Measurements from ENCODE around the gene C14orf132. TPM values are rescaled to one million over a fixed set of nuclear protein-coding genes. Genes with fewer than 3 reads are reported as not detected.

Gene C14orf132
- total and polyA plus RNA-seq, 2 of the 4 experiments (the other 2 are of a cell fraction) = 6.3 to 13.5 TPM

DNA sequence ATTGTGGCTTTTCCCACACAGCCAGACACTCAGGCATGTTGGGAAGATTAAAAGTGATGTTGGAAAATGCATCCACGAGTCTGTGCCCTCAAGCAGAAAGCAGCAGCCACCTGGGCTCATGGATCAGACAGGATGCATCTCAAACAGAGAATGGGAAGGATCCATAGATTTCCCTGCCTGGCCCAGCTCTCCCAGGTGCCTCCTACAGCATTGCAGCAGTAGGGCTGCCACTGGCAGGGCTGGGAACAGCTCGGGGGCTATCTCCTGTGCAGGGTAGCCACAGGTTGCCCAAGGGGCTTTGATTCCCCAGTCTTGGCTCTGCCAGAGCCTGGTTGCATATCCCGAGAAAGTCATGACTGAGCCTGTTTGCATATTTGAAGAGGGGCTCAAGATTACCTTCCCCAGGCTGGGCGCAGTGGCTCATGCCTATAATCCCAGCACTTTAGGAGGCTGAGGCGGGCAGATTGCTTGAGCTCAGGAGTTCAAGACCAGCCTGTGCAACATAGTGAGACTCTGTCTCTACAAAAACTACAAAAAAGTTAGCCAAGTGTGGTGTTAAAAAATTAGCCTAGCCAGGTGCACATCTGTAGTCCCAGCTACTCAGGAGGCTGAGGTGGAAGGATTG is 19.5 kb downstream of the C14orf132 start:
- TF ChIP-seq CEBPB (IDR thresholded peaks at IDR 0.05; ENCODE audit: low read depth, low read length) (no peak), BHLHE40 (IDR thresholded peaks at IDR 0.05; ENCODE audit: low read depth, low read length) (no peak), FOS (IDR thresholded peaks at IDR 0.05; ENCODE audit: low read depth, low read length) (no peak), SMC3 (IDR thresholded peaks at IDR 0.05; ENCODE audit: low read depth, low read length) (no peak), RFX5 (IDR thresholded peaks at IDR 0.05; ENCODE audit: low read depth, low read length) (no peak), MAZ (IDR thresholded peaks at IDR 0.05; ENCODE audit: borderline replicate concordance, low read depth, low read length) (no peak), CHD1 (IDR thresholded peaks at IDR 0.05; ENCODE audit: low read depth, low read length) (no peak), RAD21 (IDR thresholded peaks at IDR 0.05; ENCODE audit: low read length) (no peak), MXI1 (IDR thresholded peaks at IDR 0.05; ENCODE audit: borderline replicate concordance, low read depth, low read length) (no peak), NFE2L2 (IDR thresholded peaks at IDR 0.05; ENCODE audit: low read depth, low read length) (no peak), RCOR1 (IDR thresholded peaks at IDR 0.05; ENCODE audit: insufficient replicate concordance, low read length) (no peak)
- TF ChIP-seq, protein P1, sequence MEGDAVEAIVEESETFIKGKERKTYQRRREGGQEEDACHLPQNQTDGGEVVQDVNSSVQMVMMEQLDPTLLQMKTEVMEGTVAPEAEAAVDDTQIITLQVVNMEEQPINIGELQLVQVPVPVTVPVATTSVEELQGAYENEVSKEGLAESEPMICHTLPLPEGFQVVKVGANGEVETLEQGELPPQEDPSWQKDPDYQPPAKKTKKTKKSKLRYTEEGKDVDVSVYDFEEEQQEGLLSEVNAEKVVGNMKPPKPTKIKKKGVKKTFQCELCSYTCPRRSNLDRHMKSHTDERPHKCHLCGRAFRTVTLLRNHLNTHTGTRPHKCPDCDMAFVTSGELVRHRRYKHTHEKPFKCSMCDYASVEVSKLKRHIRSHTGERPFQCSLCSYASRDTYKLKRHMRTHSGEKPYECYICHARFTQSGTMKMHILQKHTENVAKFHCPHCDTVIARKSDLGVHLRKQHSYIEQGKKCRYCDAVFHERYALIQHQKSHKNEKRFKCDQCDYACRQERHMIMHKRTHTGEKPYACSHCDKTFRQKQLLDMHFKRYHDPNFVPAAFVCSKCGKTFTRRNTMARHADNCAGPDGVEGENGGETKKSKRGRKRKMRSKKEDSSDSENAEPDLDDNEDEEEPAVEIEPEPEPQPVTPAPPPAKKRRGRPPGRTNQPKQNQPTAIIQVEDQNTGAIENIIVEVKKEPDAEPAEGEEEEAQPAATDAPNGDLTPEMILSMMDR (conservative IDR thresholded peaks at IDR 0.05; ENCODE audit: low read depth, low read length) = no peak
- TF ChIP-seq, protein P2, sequence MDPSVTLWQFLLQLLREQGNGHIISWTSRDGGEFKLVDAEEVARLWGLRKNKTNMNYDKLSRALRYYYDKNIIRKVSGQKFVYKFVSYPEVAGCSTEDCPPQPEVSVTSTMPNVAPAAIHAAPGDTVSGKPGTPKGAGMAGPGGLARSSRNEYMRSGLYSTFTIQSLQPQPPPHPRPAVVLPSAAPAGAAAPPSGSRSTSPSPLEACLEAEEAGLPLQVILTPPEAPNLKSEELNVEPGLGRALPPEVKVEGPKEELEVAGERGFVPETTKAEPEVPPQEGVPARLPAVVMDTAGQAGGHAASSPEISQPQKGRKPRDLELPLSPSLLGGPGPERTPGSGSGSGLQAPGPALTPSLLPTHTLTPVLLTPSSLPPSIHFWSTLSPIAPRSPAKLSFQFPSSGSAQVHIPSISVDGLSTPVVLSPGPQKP (IDR thresholded peaks at IDR 0.05; ENCODE audit: borderline replicate concordance, low read depth, low read length) = no peak
- 85% methylated on average over 3 of the region's 5 CpGs; no CpG with 5 or more reads in 1 of the 2 experiments for WGBS, 2 experiments (ENCODE audit: extremely low coverage in 2 of 2, insufficient read length in 1 of 2)
- Histone ChIP-seq H3K14ac (replicated peaks; ENCODE audit: low read depth, low read length) (no peak overlapping the region), H2AK9ac (replicated peaks; ENCODE audit: low read depth, low read length, poor library complexity) (no peak overlapping the region), H3K27ac (ENCODE audit: insufficient read depth, low read length) (no peak overlapping the region), H3K23ac (ENCODE audit: low read depth, low read length) (no peak overlapping the region), H3K27me3 (ENCODE audit: control insufficient read depth, insufficient read depth, low read length) (no peaks in the 10 kb centered on the region), H3K4me3 (ENCODE audit: insufficient read depth, low read depth, low read length) (no peak overlapping the region), H3K9me3 (ENCODE audit: control insufficient read depth, insufficient read depth, low read length) (no peaks in the 10 kb centered on the region), H3K4me1 (ENCODE audit: control insufficient read depth, insufficient read depth, low read length) (peaks cover 5% of the 10 kb centered on the region), H3K18ac (ENCODE audit: low read depth, low read length) (no peak overlapping the region), H3K36me3 (ENCODE audit: control insufficient read depth, insufficient read depth, low read length) (peaks cover 18% of the 10 kb centered on the region; the same call in 1 of the 2 replicates), H2AK5ac (ENCODE audit: low read depth, low read length) (no peak overlapping the region), H2BK20ac (ENCODE audit: low read depth, low read length) (no peak overlapping the region), H3K79me1 (ENCODE audit: low read depth in 1 of 2, low read length in 2 of 2) (peaks cover 28 to 59% of the 10 kb centered on the region in 2 experiments), H3K4ac (ENCODE audit: low read depth, low read length) (no peak overlapping the region), H4K91ac (ENCODE audit: insufficient read depth, low read depth, low read length) (no peak overlapping the region), H3K4me2 (ENCODE audit: low read depth, low read length) (no peak overlapping the region), H4K5ac (ENCODE audit: low read depth, low read length) (no peak overlapping the region), H2BK5ac (ENCODE audit: low read depth, low read length, poor library complexity, severe bottlenecking) (no peak overlapping the region), H3K56ac (ENCODE audit: extremely low read depth, insufficient read depth, low read length) (no peak overlapping the region), H3K9me1 (ENCODE audit: insufficient read depth, low read length) (peaks cover 16% of the 10 kb centered on the region; the same call in 1 of the 2 replicates), H4K8ac (ENCODE audit: low read depth in 2 of 2, low read length in 2 of 2) (no peak overlapping the region), H4K20me1 (ENCODE audit: insufficient read depth, low read length) (peaks cover 49% of the 10 kb centered on the region), H2BK120ac (ENCODE audit: low read depth, low read length) (no peak overlapping the region), H2AFZ (replicated peaks; ENCODE audit: low read length, poor library complexity) (no peak overlapping the region), H3K9ac (ENCODE audit: low read depth, low read length) (no peak overlapping the region), H2BK15ac (ENCODE audit: low read depth, low read length) (no peak overlapping the region)
- DNase-seq (no peak), ATAC-seq (ENCODE audit: low read depth) (no peak)
- dilution Hi-C loops (cut with HindIII; ENCODE audit: low sequenced_read_pairs, unreplicated experiment) (no loop called here), intact Hi-C loops (cut with micrococcal nuclease) (no loop called here), in situ Hi-C loops (cut with MboI; ENCODE audit: low sequenced_read_pairs) (no loop called here)
- POLR2A ChIA-PET (ENCODE audit: unreplicated experiment) = no interaction called here
- CTCF ChIA-PET = no interaction called here
- no TSS peak for BruUV-seq (replicated peaks)
